Endothelial cell of umbilical vein (primary cell): ENCODE measurements around the gene ZNF407. TPM values are rescaled to one million over a fixed set of nuclear protein-coding genes. Genes with fewer than 3 reads are reported as not detected.

Experiments
- BruUV-seq: library from RNA; stranded (reverse); fragments of 400-500 nt; replicated peaks from 2 replicates; lab custom pipeline; 2021; lab: Mats Ljungman, UMichigan
- CTCF ChIA-PET: fragments of 300-600, 350-600 bp; sonication (Branson Sonifier 250); formaldehyde crosslinking; loops from one replicate; lab custom pipeline; 2021; ENCODE audit warnings: antibody characterized with exemption, inconsistent platforms; lab: Charles Lee
- POLR2A ChIA-PET: fragments of 300-600, 350-600 bp; sonication (Branson Sonifier 250); formaldehyde crosslinking; loops from one replicate; lab custom pipeline; 2021; ENCODE audit warnings: antibody characterized with exemption, inconsistent platforms; lab: Charles Lee
- DNase-seq: peaks from one replicate; pipeline ENCODE4 v3.0.0-alpha.2; 2011; ENCODE audit warnings: low read depth, low spot score
- FAIRE-seq: peaks from 2 replicates; lab custom pipeline; 2011; peaks lifted over from hg19 to GRCh38; lab: Jason Lieb, UNC
- H2AFZ ChIP-seq: 2 replicates; pipeline ENCODE4 v1.6.0; 2012; ENCODE audit warnings: low read depth, low read length, control low read depth, inconsistent platforms
- H3K27ac ChIP-seq: 2 replicates; pipeline ENCODE4 v1.5.1; 2011; ENCODE audit warnings: low read depth, mild to moderate bottlenecking, control low read depth, low read length, moderate library complexity; ENCODE audit not compliant: insufficient read depth
- H3K27me3 ChIP-seq, 2 experiments: 2 replicates each; pipeline versions ENCODE4 v1.6.0 to v1.6.1; 2011; ENCODE audit warnings: low read length in 2 of 2, mixed read lengths in 1 of 2; ENCODE audit not compliant: control insufficient read depth in 2 of 2, insufficient read depth in 2 of 2
- H3K36me3 ChIP-seq, 2 experiments: 2 replicates in 1 of 2; 3 replicates in 1 of 2; pipeline ENCODE4 v1.5.1; 2011; ENCODE audit warnings: low read length in 2 of 2, mild to moderate bottlenecking in 1 of 2, moderate library complexity in 1 of 2; ENCODE audit not compliant: control insufficient read depth in 2 of 2, insufficient read depth in 2 of 2; ENCODE audit errors: extremely low read depth in 1 of 2
- H3K4me1 ChIP-seq: 3 replicates; pipeline ENCODE4 v1.5.1; 2011; ENCODE audit warnings: mild to moderate bottlenecking, low read length; ENCODE audit not compliant: control insufficient read depth, insufficient read depth; ENCODE audit errors: extremely low read depth
- H3K4me2 ChIP-seq: 2 replicates; pipeline ENCODE4 v1.6.1; 2011; ENCODE audit warnings: low read length, control low read depth, mixed read lengths; ENCODE audit not compliant: insufficient read depth
- H3K4me3 ChIP-seq, 3 experiments: fragments of 200-600 bp in 1 of 3; sonication (generic), shearing (Covaris generic) in 1 of 3; replicated peaks in 1 of 3; 2 replicates each; pipeline ENCODE4 v1.5.1; 2011 to 2016; ENCODE audit warnings: control low read depth in 3 of 3, low read length in 3 of 3, mild to moderate bottlenecking in 2 of 3, inconsistent platforms in 1 of 3, low read depth in 1 of 3, moderate library complexity in 1 of 3; ENCODE audit not compliant: insufficient read depth in 1 of 3
- H3K79me2 ChIP-seq: 2 replicates; pipeline ENCODE4 v1.6.0; 2012; ENCODE audit warnings: low read length, inconsistent platforms; ENCODE audit not compliant: control insufficient read depth, insufficient read depth
- H3K9ac ChIP-seq: replicated peaks from 2 replicates; pipeline ENCODE3; 2011; ENCODE audit warnings: low read length, control low read depth; ENCODE audit not compliant: insufficient read depth; ENCODE audit errors: extremely low read depth
- H3K9me1 ChIP-seq: replicated peaks from 3 replicates; pipeline ENCODE4 v1.6.0; 2011; ENCODE audit warnings: mild to moderate bottlenecking, low read length; ENCODE audit not compliant: control insufficient read depth, insufficient read depth; ENCODE audit errors: extremely low read depth
- H3K9me3 ChIP-seq: replicated peaks from 2 replicates; pipeline ENCODE4 v1.5.1; 2012; ENCODE audit warnings: low read length, inconsistent platforms; ENCODE audit not compliant: control insufficient read depth, insufficient read depth
- H4K20me1 ChIP-seq: replicated peaks from 2 replicates; pipeline ENCODE3; 2011; ENCODE audit warnings: mild to moderate bottlenecking, low read length; ENCODE audit not compliant: control insufficient read depth, insufficient read depth; ENCODE audit errors: extremely low read depth
- EZH2 ChIP-seq: IDR thresholded peaks from 2 replicates; pipeline ENCODE4 v1.6.1; 2012; ENCODE audit warnings: borderline replicate concordance, low read depth, mild to moderate bottlenecking, moderate library complexity, low read length, inconsistent platforms; ENCODE audit not compliant: severe bottlenecking
- FOS ChIP-seq: IDR thresholded peaks from 2 replicates; pipeline ENCODE4 v1.6.1; 2011; ENCODE audit warnings: mild to moderate bottlenecking, low read length, moderate library complexity, borderline replicate concordance; ENCODE audit not compliant: insufficient read depth
- GATA2 ChIP-seq: IDR thresholded peaks from 2 replicates; pipeline ENCODE4 v1.7.0; 2011; ENCODE audit warnings: low read depth, mild to moderate bottlenecking, moderate library complexity, mixed read lengths, low read length; ENCODE audit not compliant: insufficient read length, insufficient read depth
- JUN ChIP-seq: IDR thresholded peaks from 2 replicates; pipeline ENCODE4 v1.6.1; 2011; ENCODE audit warnings: borderline replicate concordance, low read depth; ENCODE audit not compliant: insufficient read length, insufficient read depth
- POLR2A ChIP-seq: IDR thresholded peaks from 2 replicates; pipeline ENCODE4 v1.6.1; 2012; ENCODE audit warnings: low read depth, mild to moderate bottlenecking, control low read depth, low read length
- POLR2AphosphoS5 ChIP-seq: IDR thresholded peaks from 2 replicates; pipeline ENCODE4 v1.6.1; 2012; ENCODE audit warnings: low read depth, mild to moderate bottlenecking, control low read depth, low read length, moderate library complexity; ENCODE audit not compliant: insufficient read depth
- dilution Hi-C: fragments of 300-500 bp; cut with MboI; formaldehyde crosslinking; loops from one replicate; pipeline ENCODE4 v1.15.0; 2019; ENCODE audit warnings: low sequenced_read_pairs; ENCODE audit not compliant: extremely low pct_ligation_motif_present
- intact Hi-C: fragments of 100-400 bp; cut with micrococcal nuclease; formaldehyde crosslinking; loops from one replicate; pipeline ENCODE4 v1.10.0; 2022
- polyA plus RNA-seq, 4 experiments: library from polyadenylated mRNA; depleted of rRNA in 3 of 4; stranded (reverse) in 3 of 4; unstranded in 1 of 4; fragments of >200 nt; gene quantifications; 2 replicates each; pipeline versions ENCODE4 v1.2.1 to v1.2.3, GENCODE V29; 2011 to 2012; ENCODE audit warnings: missing spikeins in 1 of 4
- total RNA-seq: library from RNA; stranded (reverse); gene quantifications from 2 replicates; pipeline ENCODE4 v1.2.3, GENCODE V29; 2021
- TF ChIP-seq, protein P1 (sequence below): IDR thresholded peaks from 2 replicates; pipeline ENCODE4 v1.6.1; 2011; ENCODE audit not compliant: insufficient read depth, insufficient read length
- TF ChIP-seq, protein P2 (sequence below), 2 donors: IDR thresholded peaks; 1 replicate in 1 of 2; 2 replicates in 1 of 2; pipeline ENCODE4 v1.5.1; 2011; ENCODE audit warnings: low read length in 2 of 2, mild to moderate bottlenecking in 2 of 2, moderate library complexity in 2 of 2, control low read depth in 1 of 2, inconsistent platforms in 1 of 2, low read depth in 1 of 2; ENCODE audit not compliant: insufficient read depth in 1 of 2; ENCODE audit errors: extremely low read depth in 1 of 2

ZNF407 gene
- total and polyA plus RNA-seq, 2 donors (not counting 3 experiments of a cell fraction or from before 2014, with no cell fraction given) = 3.8 to 20.1 TPM

GRCh38 chr18:74800098-74800497 lies 202.4 kb downstream of the ZNF407 start:
- Histone ChIP-seq H2AFZ (no peak overlapping the region), H3K27ac (no peak overlapping the region), H3K9me3 (no peaks in the 10 kb centered on the region), H3K4me1 (no peaks in the 10 kb centered on the region), H3K79me2 (no peaks in the 10 kb centered on the region), H3K9me1 (no peaks in the 10 kb centered on the region), H3K4me3 (no peak overlapping the region), H3K4me2 (no peak overlapping the region), H4K20me1 (no peaks in the 10 kb centered on the region), H3K36me3 (no peaks in the 10 kb centered on the region), H3K27me3 (no peaks in the 10 kb centered on the region), H3K9ac (no peak overlapping the region)
- CTCF ChIA-PET = no interaction called here
- POLR2A ChIA-PET = no interaction called here
- TF ChIP-seq JUN = no peak
- no peak for TF ChIP-seq GATA2
- no peak for TF ChIP-seq POLR2AphosphoS5
- TF ChIP-seq, protein P1, sequence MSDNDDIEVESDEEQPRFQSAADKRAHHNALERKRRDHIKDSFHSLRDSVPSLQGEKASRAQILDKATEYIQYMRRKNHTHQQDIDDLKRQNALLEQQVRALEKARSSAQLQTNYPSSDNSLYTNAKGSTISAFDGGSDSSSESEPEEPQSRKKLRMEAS = no peak
- TF ChIP-seq, protein P2, sequence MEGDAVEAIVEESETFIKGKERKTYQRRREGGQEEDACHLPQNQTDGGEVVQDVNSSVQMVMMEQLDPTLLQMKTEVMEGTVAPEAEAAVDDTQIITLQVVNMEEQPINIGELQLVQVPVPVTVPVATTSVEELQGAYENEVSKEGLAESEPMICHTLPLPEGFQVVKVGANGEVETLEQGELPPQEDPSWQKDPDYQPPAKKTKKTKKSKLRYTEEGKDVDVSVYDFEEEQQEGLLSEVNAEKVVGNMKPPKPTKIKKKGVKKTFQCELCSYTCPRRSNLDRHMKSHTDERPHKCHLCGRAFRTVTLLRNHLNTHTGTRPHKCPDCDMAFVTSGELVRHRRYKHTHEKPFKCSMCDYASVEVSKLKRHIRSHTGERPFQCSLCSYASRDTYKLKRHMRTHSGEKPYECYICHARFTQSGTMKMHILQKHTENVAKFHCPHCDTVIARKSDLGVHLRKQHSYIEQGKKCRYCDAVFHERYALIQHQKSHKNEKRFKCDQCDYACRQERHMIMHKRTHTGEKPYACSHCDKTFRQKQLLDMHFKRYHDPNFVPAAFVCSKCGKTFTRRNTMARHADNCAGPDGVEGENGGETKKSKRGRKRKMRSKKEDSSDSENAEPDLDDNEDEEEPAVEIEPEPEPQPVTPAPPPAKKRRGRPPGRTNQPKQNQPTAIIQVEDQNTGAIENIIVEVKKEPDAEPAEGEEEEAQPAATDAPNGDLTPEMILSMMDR (IDR thresholded peaks at IDR 0.05; ENCODE audit: extremely low read depth in 1 of 2, insufficient read depth in 1 of 2, low read depth in 1 of 2, low read length in 2 of 2) = no peak
- TF ChIP-seq POLR2A = no peak
- TF ChIP-seq EZH2 = no peak
- no peak for TF ChIP-seq FOS
- BruUV-seq = no TSS peak
- no peak for FAIRE-seq
- DNase-seq = no peak
- intact Hi-C loops = no loop called here
- dilution Hi-C loops = no loop called here
